Hepatocyte (in vitro differentiated cells): ENCODE results near the gene ABL2.

Experiments used
- EZH2phosphoT487 ChIP-seq: fragments of 200-600 bp; sonication (generic); IDR thresholded peaks from one replicate; pipeline ENCODE4 v1.6.1; 2018; ENCODE audit warnings: antibody characterized with exemption, mild to moderate bottlenecking, low read depth, moderate library complexity; ENCODE audit not compliant: unreplicated experiment, severe bottlenecking
- TF ChIP-seq, protein P1 (sequence below): fragments of 200-600 bp; sonication (generic); IDR thresholded peaks from 2 replicates; pipeline ENCODE4 v1.5.1; 2016; ENCODE audit warnings: antibody characterized with exemption, mild to moderate bottlenecking; ENCODE audit not compliant: poor library complexity

DNA sequence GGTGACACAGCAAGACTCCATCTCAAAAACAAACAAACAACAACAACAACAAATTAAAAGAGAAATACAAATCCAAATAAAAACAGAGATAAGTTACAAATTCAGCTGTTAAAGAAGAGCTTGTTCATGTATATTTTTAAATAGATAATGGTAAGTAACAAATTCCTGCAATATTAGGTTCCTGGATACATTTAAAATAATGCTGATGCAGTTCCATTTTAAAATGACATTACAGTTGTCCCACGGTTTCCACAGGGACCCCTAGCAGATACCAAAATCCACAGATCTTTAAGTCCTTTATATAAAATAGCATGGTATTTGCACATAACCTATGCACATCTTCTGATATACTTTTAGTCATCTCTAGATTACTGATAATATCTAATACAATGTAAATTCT, 61.5 kb downstream of the ABL2 start:
- TF ChIP-seq, protein P1, sequence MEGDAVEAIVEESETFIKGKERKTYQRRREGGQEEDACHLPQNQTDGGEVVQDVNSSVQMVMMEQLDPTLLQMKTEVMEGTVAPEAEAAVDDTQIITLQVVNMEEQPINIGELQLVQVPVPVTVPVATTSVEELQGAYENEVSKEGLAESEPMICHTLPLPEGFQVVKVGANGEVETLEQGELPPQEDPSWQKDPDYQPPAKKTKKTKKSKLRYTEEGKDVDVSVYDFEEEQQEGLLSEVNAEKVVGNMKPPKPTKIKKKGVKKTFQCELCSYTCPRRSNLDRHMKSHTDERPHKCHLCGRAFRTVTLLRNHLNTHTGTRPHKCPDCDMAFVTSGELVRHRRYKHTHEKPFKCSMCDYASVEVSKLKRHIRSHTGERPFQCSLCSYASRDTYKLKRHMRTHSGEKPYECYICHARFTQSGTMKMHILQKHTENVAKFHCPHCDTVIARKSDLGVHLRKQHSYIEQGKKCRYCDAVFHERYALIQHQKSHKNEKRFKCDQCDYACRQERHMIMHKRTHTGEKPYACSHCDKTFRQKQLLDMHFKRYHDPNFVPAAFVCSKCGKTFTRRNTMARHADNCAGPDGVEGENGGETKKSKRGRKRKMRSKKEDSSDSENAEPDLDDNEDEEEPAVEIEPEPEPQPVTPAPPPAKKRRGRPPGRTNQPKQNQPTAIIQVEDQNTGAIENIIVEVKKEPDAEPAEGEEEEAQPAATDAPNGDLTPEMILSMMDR: no peak
- TF ChIP-seq EZH2phosphoT487: no peak
